Stimulated activated CD8-positive, alpha-beta memory T cell treated with anti-CD3 and anti-CD28 coated beads, Interleukin-4, amount 100 ng/mL, for 48 hours (primary cell): ENCODE data around the gene AFF3.

Source experiments
- DNase-seq: peaks from one replicate; pipeline ENCODE4 v3.0.0-alpha.2; 2020

The AFF3 gene

GRCh38 chr2:100041385-100041784 lies 101.0 kb downstream of the AFF3 start:
- no peak for DNase-seq

GRCh38 chr2:100040906-100041305 lies 101.5 kb downstream of the AFF3 start:
- DNase-seq: no peak

GRCh38 chr2:100039291-100039980 lies 103.0 kb downstream of the AFF3 start:
- DNase-seq: no peak

- no peak for DNase-seq
These were observed 104.4 kb downstream of the AFF3 start for GRCh38 chr2:100038011-100038410.

GRCh38 chr2:100036793-100037192 lies 105.6 kb downstream of the AFF3 start:
- no peak for DNase-seq

- no peak for DNase-seq
These were observed 106.4 kb downstream of the AFF3 start for GRCh38 chr2:100036026-100036425.

GRCh38 chr2:100034431-100034830 lies 108.0 kb downstream of the AFF3 start:
- DNase-seq: no peak

- no peak for DNase-seq
These were observed 108.4 kb downstream of the AFF3 start for GRCh38 chr2:100033976-100034375.

GRCh38 chr2:100031604-100032003 lies 110.8 kb downstream of the AFF3 start:
- no peak for DNase-seq

GRCh38 chr2:100029460-100029859 lies 112.9 kb downstream of the AFF3 start:
- no peak for DNase-seq

- DNase-seq: no peak
These were observed 120.5 kb downstream of the AFF3 start for GRCh38 chr2:100021791-100022340.

- DNase-seq: no peak
These were observed 122.9 kb downstream of the AFF3 start for GRCh38 chr2:100019499-100019898.

GRCh38 chr2:100018341-100019193 lies 123.8 kb downstream of the AFF3 start:
- DNase-seq: no peak

GRCh38 chr2:100017633-100018032 lies 124.8 kb downstream of the AFF3 start:
- no peak for DNase-seq

GRCh38 chr2:100016756-100017155 lies 125.6 kb downstream of the AFF3 start:
- no peak for DNase-seq

- no peak for DNase-seq
These were observed 126.5 kb downstream of the AFF3 start for GRCh38 chr2:100015849-100016248.

GRCh38 chr2:100013892-100014677 lies 128.3 kb downstream of the AFF3 start:
- DNase-seq: no peak

GRCh38 chr2:100012561-100012960 lies 129.8 kb downstream of the AFF3 start:
- no peak for DNase-seq

GRCh38 chr2:100011272-100011731 lies 131.1 kb downstream of the AFF3 start:
- DNase-seq: no peak

GRCh38 chr2:100010606-100011005 lies 131.8 kb downstream of the AFF3 start:
- no peak for DNase-seq

GRCh38 chr2:100009743-100010142 lies 132.6 kb downstream of the AFF3 start:
- DNase-seq: no peak

- no peak for DNase-seq
These were observed 133.4 kb downstream of the AFF3 start for GRCh38 chr2:100008956-100009355.

- DNase-seq: no peak
These were observed 135.9 kb downstream of the AFF3 start for GRCh38 chr2:100006516-100006915.
